H1 (cell line): Measurements from ENCODE around the gene ZNF23. TPM values are rescaled to one million over a fixed set of nuclear protein-coding genes. Genes with fewer than 3 reads are reported as not detected.

Source experiments
- polyA plus RNA-seq, 7 experiments: library from polyadenylated mRNA; depleted of rRNA in 3 of 7; stranded (reverse) in 5 of 7; unstranded in 2 of 7; fragments of >200 nt in 5 of 7; fragments of 200-250 nt in 2 of 7; gene quantifications; 1 replicate in 5 of 7; 2 replicates in 1 of 7; 4 replicates in 1 of 7; pipeline versions ENCODE4 v1.2.1 to v1.2.3, GENCODE V29; 2011 to 2013; ENCODE audit warnings: missing spikeins in 2 of 7, mixed read lengths in 2 of 7
- total RNA-seq: library from RNA; stranded (reverse); fragmentation: NEBNext Ultra II Directional; extraction: Animal tissue kit (Norgen Biotek cat#: 25700); gene quantifications from 2 replicates; pipeline ENCODE4 v1.2.1, GENCODE V29; 2021
- TF ChIP-seq, protein P1 (sequence below): IDR thresholded peaks from 2 replicates; pipeline ENCODE4 v1.6.1; 2011; ENCODE audit warnings: low read depth, mild to moderate bottlenecking, low read length; ENCODE audit not compliant: insufficient read depth

The ZNF23 gene
- total and polyA plus RNA-seq, 2 of the 8 experiments (the other 6 are each of a cell fraction or from before 2014, with no cell fraction given): 2.4 to 10.2 TPM

DNA sequence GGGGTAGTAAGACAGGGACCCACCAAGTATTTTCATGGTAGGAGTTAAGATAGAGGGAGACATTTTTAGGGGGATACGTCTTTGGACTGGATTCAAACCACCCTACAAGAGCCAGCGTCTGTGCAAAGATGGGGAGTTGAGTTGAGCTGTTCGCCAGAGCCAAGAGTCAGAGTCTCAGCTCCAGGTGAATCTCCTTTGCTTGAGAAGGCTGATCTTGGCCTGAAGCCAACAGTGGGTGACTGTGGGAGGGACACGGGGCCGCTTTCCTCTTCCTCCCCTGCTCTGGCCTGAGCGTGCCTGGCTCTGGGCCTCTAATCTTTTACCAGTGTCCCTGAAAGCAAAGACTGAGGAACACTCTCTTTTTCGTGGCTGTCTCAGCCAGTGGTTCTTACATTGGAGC lies 25.6 kb downstream of the ZNF23 start (continued):
- TF ChIP-seq, protein P1, sequence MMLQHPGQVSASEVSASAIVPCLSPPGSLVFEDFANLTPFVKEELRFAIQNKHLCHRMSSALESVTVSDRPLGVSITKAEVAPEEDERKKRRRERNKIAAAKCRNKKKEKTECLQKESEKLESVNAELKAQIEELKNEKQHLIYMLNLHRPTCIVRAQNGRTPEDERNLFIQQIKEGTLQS: no peak
- TF ChIP-seq, all 59 proteins: peak for 0
